Fibroblast of lung (primary cell): ENCODE data around the gene ICAM3.

Experiments used
- CTCF ChIP-seq, 2 donors: IDR thresholded peaks in 1 of 2; conservative IDR thresholded peaks in 1 of 2; 1 replicate in 1 of 2; 2 replicates in 1 of 2; pipeline ENCODE4 v1.5.1; 2011 to 2012; ENCODE audit warnings: low read length in 2 of 2, control low read depth in 1 of 2, inconsistent platforms in 1 of 2, low read depth in 1 of 2, mild to moderate bottlenecking in 1 of 2
- EZH2 ChIP-seq: IDR thresholded peaks from 2 replicates; pipeline ENCODE4 v1.5.1; 2012; ENCODE audit warnings: low read length, control low read depth, mild to moderate bottlenecking; ENCODE audit errors: missing control alignments

GRCh38 chr19:10288662-10289166, 50.7 kb downstream of the ICAM3 start:
- TF ChIP-seq CTCF (conservative IDR thresholded peaks at IDR 0.05 in 1 of 2, IDR thresholded peaks at IDR 0.05 in 1 of 2; ENCODE audit: low read depth in 1 of 2, low read length in 2 of 2) (no peak), EZH2 (no peak)
